HCT116 (cell line): Measurements from ENCODE around the gene DSTYK. TPM values are rescaled to one million over a fixed set of nuclear protein-coding genes. Genes with fewer than 3 reads are reported as not detected.

ENCODE experiments used
- ATAC-seq: fragments of 200-7000 bp; cut with Tn5 transposase; 2 replicates; pipeline ENCODE4 v1.9.1; 2020; ENCODE audit warnings: mild to moderate bottlenecking, moderate library complexity
- BruUV-seq: library from RNA; stranded (reverse); fragments of 400-500 nt; replicated peaks from 2 replicates; lab custom pipeline; 2021; lab: Mats Ljungman, UMichigan
- CTCF ChIA-PET: fragments of 300-600 bp; sonication (Branson Sonifier 250); formaldehyde crosslinking; loops from one replicate; lab custom pipeline; 2021; ENCODE audit warnings: antibody characterized with exemption; lab: Charles Lee
- POLR2A ChIA-PET: fragments of 300-600, 350-600 bp; sonication (Branson Sonifier 250); formaldehyde crosslinking; loops from one replicate; lab custom pipeline; 2021; ENCODE audit warnings: antibody characterized with exemption; lab: Charles Lee
- RAD21 ChIA-PET, 2 experiments: fragments of 300-600 bp; sonication (Branson Sonifier 250); formaldehyde crosslinking; loops; one replicate each; lab custom pipeline; 2023; ENCODE audit warnings: low total read pairs in 2 of 2; ENCODE audit not compliant: uncharacterized antibody in 2 of 2, unreplicated experiment in 2 of 2, low non-redundant PET in 1 of 2; lab: Charles Lee
- DNase-seq: peaks from one replicate; pipeline ENCODE4 v3.0.0-alpha.2; 2010; ENCODE audit warnings: low read depth, low spot score
- H2AFZ ChIP-seq: fragments of 200-600 bp; shearing (Covaris generic), sonication (generic); 2 replicates; pipeline ENCODE4 v1.6.1; 2017; ENCODE audit warnings: low read depth, mixed run types, mixed read lengths, antibody characterized with exemption, low read length; ENCODE audit not compliant: poor library complexity, severe bottlenecking
- H3K27ac ChIP-seq: 2 replicates; pipeline ENCODE4 v1.5.1; 2012; ENCODE audit warnings: low read depth, low read length
- H3K27me3 ChIP-seq: fragments of 200-600 bp; sonication (generic); 2 replicates; pipeline ENCODE4 v1.6.1; 2016; ENCODE audit warnings: mixed run types, low read length, mixed read lengths; ENCODE audit not compliant: insufficient read depth
- H3K36me3 ChIP-seq, 2 experiments: fragments of 200-500 bp in 1 of 2; fragments of 200-600 bp in 1 of 2; sonication (Bioruptor generic) in 1 of 2; sonication (generic) in 1 of 2; 2 replicates each; pipeline versions ENCODE4 v1.5.1 to v1.6.1; 2014 to 2016; ENCODE audit warnings: low read length in 2 of 2, inconsistent platforms in 1 of 2, mixed read lengths in 1 of 2, mixed run types in 1 of 2; ENCODE audit not compliant: insufficient read depth in 2 of 2, control insufficient read depth in 1 of 2
- H3K4me1 ChIP-seq, 2 experiments: fragments of 200-600 bp in 1 of 2; sonication (generic) in 1 of 2; 2 replicates each; pipeline versions ENCODE4 v1.5.1 to v1.6.1; 2012 to 2017; ENCODE audit warnings: low read length in 2 of 2, inconsistent platforms in 1 of 2, mild to moderate bottlenecking in 1 of 2, mixed read lengths in 1 of 2, mixed run types in 1 of 2, moderate library complexity in 1 of 2; ENCODE audit not compliant: insufficient read depth in 2 of 2, control insufficient read depth in 1 of 2
- H3K4me2 ChIP-seq: fragments of 200-600 bp; sonication (generic); 2 replicates; pipeline ENCODE4 v1.6.1; 2017; ENCODE audit warnings: mixed run types, low read length, mixed read lengths
- H3K4me3 ChIP-seq, 2 experiments: fragments of 200-600 bp in 1 of 2; sonication (generic) in 1 of 2; replicated peaks in 1 of 2; 2 replicates each; pipeline ENCODE4 v1.5.1; 2011 to 2016; ENCODE audit warnings: low read length in 2 of 2, control low read depth in 1 of 2, low read depth in 1 of 2, mild to moderate bottlenecking in 1 of 2, mixed read lengths in 1 of 2, mixed run types in 1 of 2
- H3K79me2 ChIP-seq: fragments of 200-600 bp; sonication (generic); 2 replicates; pipeline ENCODE4 v1.6.1; 2017; ENCODE audit warnings: mild to moderate bottlenecking, mixed run types, low read length, moderate library complexity, mixed read lengths; ENCODE audit not compliant: insufficient read depth
- H3K9ac ChIP-seq: fragments of 200-600 bp; sonication (generic); 2 replicates; pipeline ENCODE4 v1.6.1; 2016; ENCODE audit warnings: low read length, mixed read lengths
- H3K9me2 ChIP-seq: fragments of 200-600 bp; sonication (generic), shearing (Covaris generic); 2 replicates; pipeline ENCODE4 v1.6.1; 2017; ENCODE audit warnings: mixed run types, mild to moderate bottlenecking, moderate library complexity; ENCODE audit not compliant: insufficient read depth
- H3K9me3 ChIP-seq, 2 experiments: fragments of 200-500 bp in 1 of 2; fragments of 200-600 bp in 1 of 2; sonication (Bioruptor generic) in 1 of 2; sonication (generic) in 1 of 2; 2 replicates each; pipeline ENCODE4 v1.6.1; 2014 to 2017; ENCODE audit warnings: low read length in 2 of 2, mixed read lengths in 2 of 2, inconsistent platforms in 1 of 2, low read depth in 1 of 2, mild to moderate bottlenecking in 1 of 2, mixed run types in 1 of 2, moderate library complexity in 1 of 2; ENCODE audit not compliant: control insufficient read depth in 1 of 2, insufficient read depth in 1 of 2
- H4K20me1 ChIP-seq: fragments of 200-600 bp; sonication (generic), shearing (Covaris generic); 2 replicates; pipeline ENCODE4 v1.6.1; 2017; ENCODE audit warnings: mixed run types, mild to moderate bottlenecking, moderate library complexity; ENCODE audit not compliant: insufficient read depth
- CEBPB ChIP-seq: IDR thresholded peaks from 2 replicates; pipeline ENCODE4 v1.6.1; 2012; ENCODE audit warnings: low read depth
- EGR1 ChIP-seq: IDR thresholded peaks from 2 replicates; pipeline ENCODE4 v1.6.1; 2012; ENCODE audit warnings: low read depth
- EZH2phosphoT487 ChIP-seq: fragments of 200-600 bp; IDR thresholded peaks from 2 replicates; pipeline ENCODE4 v1.6.1; 2018; ENCODE audit warnings: antibody characterized with exemption, borderline replicate concordance
- FOSL1 ChIP-seq: IDR thresholded peaks from 2 replicates; pipeline ENCODE4 v1.6.1; 2012; ENCODE audit warnings: low read depth
- MAX ChIP-seq: IDR thresholded peaks from 2 replicates; pipeline ENCODE4 v1.6.1; 2012
- POLR2A ChIP-seq: IDR thresholded peaks from 2 replicates; pipeline ENCODE4 v1.7.0; 2011; ENCODE audit warnings: borderline replicate concordance; ENCODE audit not compliant: insufficient read depth, insufficient read length; ENCODE audit errors: extremely low read depth
- POLR2AphosphoS5 ChIP-seq: IDR thresholded peaks from 2 replicates; pipeline ENCODE4 v1.6.1; 2011; ENCODE audit warnings: mild to moderate bottlenecking, low read depth, low read length, moderate library complexity
- RAD21 ChIP-seq: IDR thresholded peaks from 2 replicates; pipeline ENCODE4 v1.6.1; 2012; ENCODE audit warnings: low read depth, mild to moderate bottlenecking
- SP1 ChIP-seq: IDR thresholded peaks from 2 replicates; pipeline ENCODE4 v1.6.1; 2012; ENCODE audit warnings: low read depth
- TCF7L2 ChIP-seq: IDR thresholded peaks from 2 replicates; pipeline ENCODE4 v1.7.0; 2011; ENCODE audit warnings: borderline replicate concordance, inconsistent platforms; ENCODE audit not compliant: insufficient read depth, insufficient read length; ENCODE audit errors: extremely low read depth
- ZBTB33 ChIP-seq: IDR thresholded peaks from 2 replicates; pipeline ENCODE4 v1.6.1; 2011; ENCODE audit warnings: mild to moderate bottlenecking, low read length, moderate library complexity; ENCODE audit not compliant: insufficient replicate concordance; ENCODE audit errors: extremely low read depth
- ZNF274 ChIP-seq: fragments of 200-500 bp; sonication (Bioruptor generic); IDR thresholded peaks from 2 replicates; pipeline ENCODE4 v1.6.1; 2014; ENCODE audit warnings: mild to moderate bottlenecking, low read depth, low read length, inconsistent platforms
- intact Hi-C: fragments of 100-400 bp; cut with micrococcal nuclease; formaldehyde crosslinking; loops from 2 replicates; pipeline ENCODE4 v1.10.0; 2022
- total RNA-seq: library from RNA; stranded (reverse); gene quantifications from one replicate; pipeline ENCODE4 v1.2.1, GENCODE V29; 2021; ENCODE audit not compliant: unreplicated experiment

DSTYK gene
- total RNA-seq, 1 experiment from 2014 or later, result 6.6 TPM

DNA sequence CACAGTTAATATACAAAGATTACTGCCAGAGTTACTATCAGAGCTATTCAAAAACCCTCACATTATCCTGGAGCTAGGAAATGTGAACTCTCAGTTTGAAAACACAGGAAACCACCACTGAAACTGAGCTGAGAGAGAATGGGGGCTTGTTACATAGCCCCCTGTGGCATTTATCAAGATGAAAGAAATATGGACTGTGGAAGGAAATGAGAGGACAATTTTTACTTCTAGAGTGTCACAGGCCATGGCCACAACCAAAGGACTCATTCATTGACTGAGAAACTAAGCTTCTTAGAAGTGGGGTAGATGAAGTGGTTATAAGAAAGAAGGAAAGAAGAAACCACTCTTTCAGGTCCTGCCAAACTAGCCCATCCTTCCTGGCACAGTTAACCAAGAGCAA is 25.3 kb downstream of the DSTYK start:
- BruUV-seq, result no TSS peak
- intact Hi-C loops, result no loop called here
- RAD21 ChIA-PET, result no interaction called here
- CTCF ChIA-PET, result no interaction called here
- peaks cover 5 to 9% of the 10 kb centered on the region in 2 experiments; a peak in 3 of 4 replicates for H3K4me1 ChIP-seq
- H3K36me3 ChIP-seq, result no peaks in the 10 kb centered on the region
- no peak for ATAC-seq
- no peak overlapping the region for H2AFZ ChIP-seq
- H3K4me2 ChIP-seq, result no peak overlapping the region
- no peaks in the 10 kb centered on the region for H3K9me2 ChIP-seq
- POLR2A ChIA-PET, result no interaction called here
- no peak for TF ChIP-seq CEBPB
- no peak for TF ChIP-seq SP1
- TF ChIP-seq MAX, result no peak
- no peak for TF ChIP-seq TCF7L2
- no peak for TF ChIP-seq EZH2phosphoT487
- TF ChIP-seq ZNF274, result no peak
- TF ChIP-seq EGR1, result no peak
- TF ChIP-seq, all 23 proteins: peak for 0
- Histone ChIP-seq H3K9ac (no peak overlapping the region), H3K27me3 (no peaks in the 10 kb centered on the region), H3K9me3 (no peaks in the 10 kb centered on the region), H3K79me2 (peaks cover 17% of the 10 kb centered on the region; the same call in 1 of the 2 replicates), H3K4me3 (no peak overlapping the region), H3K27ac (no peak overlapping the region), H4K20me1 (no peaks in the 10 kb centered on the region)
- DNase-seq, result no peak

- no peaks in the 10 kb centered on the region for H4K20me1 ChIP-seq
- ChIA-PET RAD21 (no interaction called here), CTCF (no interaction called here), POLR2A (no interaction called here)
- ATAC-seq (peak; percentile 32; the same call in 1 of the 2 replicates), DNase-seq (no peak)
- H3K9me3 ChIP-seq, result no peaks in the 10 kb centered on the region
- no TSS peak for BruUV-seq
- H3K27me3 ChIP-seq, result no peaks in the 10 kb centered on the region
- intact Hi-C loops, result no loop called here
- H3K27ac ChIP-seq, result no peak overlapping the region
- H3K9ac ChIP-seq, result no peak overlapping the region
- H3K4me2 ChIP-seq, result 0 out of 2 replicates have a peak overlapping the region, but pooled peaks have one; percentile 0
- H3K9me2 ChIP-seq, result no peaks in the 10 kb centered on the region
- no peak overlapping the region for H3K4me3 ChIP-seq
- H3K79me2 ChIP-seq, result peaks cover 2% of the 10 kb centered on the region; the same call in 1 of the 2 replicates
- H3K36me3 ChIP-seq, result no peaks in the 10 kb centered on the region
- no peak overlapping the region for H2AFZ ChIP-seq
- TF ChIP-seq POLR2AphosphoS5, result no peak
- TF ChIP-seq RAD21, result no peak
- TF ChIP-seq FOSL1, result no peak
- no peak for TF ChIP-seq POLR2A
- TF ChIP-seq ZBTB33, result no peak
- peaks cover 5 to 9% of the 10 kb centered on the region in 2 experiments; a peak in 3 of 4 replicates for H3K4me1 ChIP-seq
Observed at GRCh38 chr1:205183676-205184335, 27.7 kb downstream of the DSTYK start.
